ENCODE measurements around the gene ZNF664.

GRCh38 chr12:123957196-123957595 lies 15.8 kb upstream of the ZNF664 start:
- TF ChIP-seq, protein P1, sequence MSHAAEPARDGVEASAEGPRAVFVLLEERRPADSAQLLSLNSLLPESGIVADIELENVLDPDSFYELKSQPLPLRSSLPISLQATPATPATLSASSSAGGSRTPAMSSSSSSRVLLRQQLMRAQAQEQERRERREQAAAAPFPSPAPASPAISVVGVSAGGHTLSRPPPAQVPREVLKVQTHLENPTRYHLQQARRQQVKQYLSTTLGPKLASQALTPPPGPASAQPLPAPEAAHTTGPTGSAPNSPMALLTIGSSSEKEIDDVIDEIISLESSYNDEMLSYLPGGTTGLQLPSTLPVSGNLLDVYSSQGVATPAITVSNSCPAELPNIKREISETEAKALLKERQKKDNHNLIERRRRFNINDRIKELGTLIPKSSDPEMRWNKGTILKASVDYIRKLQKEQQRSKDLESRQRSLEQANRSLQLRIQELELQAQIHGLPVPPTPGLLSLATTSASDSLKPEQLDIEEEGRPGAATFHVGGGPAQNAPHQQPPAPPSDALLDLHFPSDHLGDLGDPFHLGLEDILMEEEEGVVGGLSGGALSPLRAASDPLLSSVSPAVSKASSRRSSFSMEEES (CRISPR knock-in tag; IDR thresholded peaks at IDR 0.05), result no peak
- no peak for TF ChIP-seq SREBF1 (IDR thresholded peaks at IDR 0.05; ENCODE audit: borderline replicate concordance, low read depth, low read length)
- TF ChIP-seq HDAC2 (IDR thresholded peaks at IDR 0.05), result no peak
- no peak for TF ChIP-seq MCM3 (IDR thresholded peaks at IDR 0.05)
- no peak for TF ChIP-seq POLR2A (conservative IDR thresholded peaks at IDR 0.05)
- no peak for TF ChIP-seq GABPA (tag; conservative IDR thresholded peaks at IDR 0.05; ENCODE audit: low read depth)
- no peak for TF ChIP-seq SP2 (IDR thresholded peaks at IDR 0.05; ENCODE audit: extremely low read depth, low read depth, low read length, poor library complexity, severe bottlenecking)
- TF ChIP-seq RERE (CRISPR knock-in tag; IDR thresholded peaks at IDR 0.05; ENCODE audit: borderline replicate concordance), result no peak
- no peak for TF ChIP-seq ZNF23 (CRISPR knock-in tag; IDR thresholded peaks at IDR 0.05)
- no peak for TF ChIP-seq ZNF57 (CRISPR knock-in tag; IDR thresholded peaks at IDR 0.05)
